Transverse colon (tissue), 4 donors: ENCODE measurements around the gene SF3B3.

Source experiments
- CTCF ChIP-seq, 5 experiments: fragments of 200-600 bp in 3 of 5; fragments of 450-650 bp in 2 of 5; sonication (generic) in 3 of 5; IDR thresholded peaks; 1 replicate in 2 of 5; 2 replicates in 3 of 5; pipeline ENCODE4 v1.5.1; 2016 to 2017; ENCODE audit warnings: antibody characterized with exemption in 5 of 5, inconsistent platforms in 3 of 5, mild to moderate bottlenecking in 2 of 5, moderate library complexity in 1 of 5
- POLR2AphosphoS5 ChIP-seq, 3 donors: sonication (generic); formaldehyde crosslinking; IDR thresholded peaks; one replicate each; pipeline ENCODE4 v1.6.1; 2016; ENCODE audit warnings: antibody characterized with exemption in 3 of 3

GRCh38 chr16:70602831-70603230 is 79.2 kb downstream of the SF3B3 start:
- no peak for TF ChIP-seq POLR2AphosphoS5 (IDR thresholded peaks at IDR 0.05)
- no peak for TF ChIP-seq CTCF (IDR thresholded peaks at IDR 0.05)
